GM21367 (cell line): Measurements from ENCODE around the gene RAB17.

ENCODE experiments used
- ATAC-seq: cut with Tn5 transposase; IDR thresholded peaks from one replicate; pipeline ENCODE4 v1.9.1; 2021; ENCODE audit not compliant: unreplicated experiment

RAB17 gene

GRCh38 chr2:237540223-237540775 is 50.2 kb downstream of the RAB17 start:
- no peak for ATAC-seq

GRCh38 chr2:237539681-237540080 is 50.9 kb downstream of the RAB17 start:
- no peak for ATAC-seq

- ATAC-seq = no peak
Observed at GRCh38 chr2:237538901-237539300, 51.6 kb downstream of the RAB17 start.

GRCh38 chr2:237538001-237538720 is 52.4 kb downstream of the RAB17 start:
- no peak for ATAC-seq

GRCh38 chr2:237536617-237537016 is 53.9 kb downstream of the RAB17 start:
- ATAC-seq = no peak

GRCh38 chr2:237536083-237536415 is 54.5 kb downstream of the RAB17 start:
- ATAC-seq = no peak

GRCh38 chr2:237535385-237536082 is 55.0 kb downstream of the RAB17 start:
- no peak for ATAC-seq

- ATAC-seq = no peak
Observed at GRCh38 chr2:237534380-237534779, 56.2 kb downstream of the RAB17 start.

- ATAC-seq = no peak
Observed at GRCh38 chr2:237533668-237534161, 56.8 kb downstream of the RAB17 start.

- ATAC-seq = no peak
Observed at GRCh38 chr2:237532160-237532559, 58.4 kb downstream of the RAB17 start.

- ATAC-seq = peak; percentile 52
Observed at GRCh38 chr2:237530472-237531433, 59.8 kb downstream of the RAB17 start.

- peak; percentile 85 for ATAC-seq
Observed at GRCh38 chr2:237529452-237530402, 60.8 kb downstream of the RAB17 start.

GRCh38 chr2:237527766-237528165 is 62.8 kb downstream of the RAB17 start:
- no peak for ATAC-seq

- ATAC-seq = no peak
Observed at GRCh38 chr2:237527233-237527632, 63.3 kb downstream of the RAB17 start.

GRCh38 chr2:237525559-237526157 is 64.9 kb downstream of the RAB17 start:
- no peak for ATAC-seq

GRCh38 chr2:237524631-237525030 is 65.9 kb downstream of the RAB17 start:
- ATAC-seq = no peak
